HG03066 (cell line): Measurements from ENCODE around the gene CNTN4.

Experiments
- ATAC-seq: cut with Tn5 transposase; IDR thresholded peaks from one replicate; pipeline ENCODE4 v1.9.1; 2021; ENCODE audit warnings: low read depth; ENCODE audit not compliant: unreplicated experiment

Gene CNTN4

GRCh38 chr3:2837239-2837638 lies 738.6 kb downstream of the CNTN4 start:
- no peak for ATAC-seq

GRCh38 chr3:2837910-2838309 lies 739.2 kb downstream of the CNTN4 start:
- no peak for ATAC-seq

DNA sequence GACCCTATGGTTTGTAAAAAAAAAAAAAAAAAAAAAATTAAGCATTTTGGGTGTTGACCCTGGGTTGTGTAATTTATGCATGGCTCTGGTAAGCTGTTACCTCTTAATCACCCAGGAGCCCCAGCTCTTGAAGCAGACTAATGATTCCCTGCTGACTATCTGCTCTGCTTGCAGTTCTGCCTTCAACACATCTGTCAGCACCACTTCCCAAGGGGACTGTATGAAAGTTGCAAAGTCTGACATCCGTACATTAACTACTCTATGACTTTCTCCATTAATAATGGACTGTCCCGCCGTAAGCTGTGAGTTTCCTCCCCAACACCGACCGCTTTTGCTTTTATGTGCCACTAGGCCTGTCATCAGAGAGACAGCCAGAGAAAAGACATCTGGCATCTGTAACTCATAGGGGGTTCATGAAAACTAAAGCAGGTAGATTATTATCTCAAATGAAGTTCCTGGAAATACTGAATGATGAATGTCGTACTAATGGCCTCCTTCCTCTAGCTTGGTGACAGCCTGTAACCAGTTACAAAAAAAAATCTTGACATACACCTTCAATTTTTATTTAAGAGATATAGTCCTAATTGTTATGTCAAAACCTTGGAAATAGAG lies 740.0 kb downstream of the CNTN4 start:
- ATAC-seq, result no peak

DNA sequence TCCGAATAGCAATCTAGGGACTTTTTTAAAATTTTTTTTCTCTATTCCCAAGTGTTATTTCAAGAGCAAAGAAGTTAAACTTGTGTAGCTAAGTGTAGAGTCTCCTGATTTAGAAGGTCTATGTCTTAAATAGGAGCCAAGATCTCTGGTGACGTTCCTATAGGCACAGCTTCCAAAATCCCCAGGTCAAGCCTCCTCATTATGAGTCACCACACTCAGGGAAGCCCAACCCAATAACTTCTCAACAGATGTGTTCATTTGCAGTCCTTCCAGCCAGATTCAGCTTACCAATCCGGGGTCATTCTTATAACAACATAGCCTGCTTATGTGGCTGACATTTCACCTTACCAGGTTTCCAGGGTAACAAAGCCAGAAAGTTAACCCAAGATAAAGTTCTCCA lies 741.2 kb downstream of the CNTN4 start:
- ATAC-seq, result no peak

DNA sequence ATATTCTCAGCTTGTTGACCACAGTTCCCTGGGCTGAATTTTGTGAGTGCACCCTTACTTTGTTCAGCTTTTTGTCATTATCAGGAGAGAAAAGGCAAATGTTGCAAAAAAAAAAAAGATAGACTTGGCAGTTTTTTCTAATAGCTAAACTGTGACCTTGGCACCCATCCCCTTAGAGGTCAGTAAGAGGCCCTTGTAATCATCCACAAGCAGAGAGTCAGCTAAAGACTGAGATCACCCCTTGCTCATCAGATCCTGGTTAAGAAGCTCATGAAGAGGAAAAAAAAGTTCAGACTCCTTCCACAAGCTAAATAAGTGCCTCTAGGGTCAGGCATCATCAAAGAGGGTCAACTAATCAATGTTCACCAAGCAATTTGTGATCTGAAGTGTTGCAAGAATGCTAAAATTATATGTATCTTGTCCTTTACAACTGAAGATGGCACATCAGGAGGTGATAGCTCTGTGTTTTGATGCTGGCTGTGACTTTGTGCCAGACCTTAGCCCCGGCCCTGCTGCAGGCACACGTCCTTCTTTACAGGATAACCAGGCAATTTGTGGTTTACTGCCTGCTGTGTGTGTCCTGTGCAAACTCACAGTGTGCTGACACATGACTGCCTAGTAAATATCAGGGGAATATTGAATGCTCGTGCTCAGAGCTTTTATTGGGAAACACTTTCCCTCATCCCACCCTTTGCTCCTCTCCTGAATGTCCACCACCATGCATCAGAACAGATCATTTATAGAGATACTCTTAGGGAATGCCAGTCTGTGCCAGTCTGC lies 748.6 kb downstream of the CNTN4 start:
- ATAC-seq, result no peak

DNA sequence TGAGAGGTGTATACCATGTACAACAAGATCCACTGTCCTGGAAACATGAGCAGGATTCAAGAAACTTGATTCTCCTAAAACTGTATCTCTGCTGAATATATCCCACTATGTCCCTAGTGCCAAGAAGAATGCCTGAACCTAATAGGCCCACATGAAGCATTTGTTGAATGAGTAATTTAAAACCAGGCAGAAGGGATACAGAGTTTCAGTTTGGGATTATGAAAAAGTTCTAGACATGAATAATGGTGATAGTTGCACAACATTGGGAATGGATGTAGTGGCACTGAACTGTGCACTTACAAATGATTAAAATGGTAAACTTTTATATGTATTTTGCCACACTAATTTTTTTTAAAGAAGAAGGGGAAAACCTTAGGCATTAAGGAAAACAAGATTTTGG lies 750.4 kb downstream of the CNTN4 start:
- ATAC-seq, result no peak

DNA sequence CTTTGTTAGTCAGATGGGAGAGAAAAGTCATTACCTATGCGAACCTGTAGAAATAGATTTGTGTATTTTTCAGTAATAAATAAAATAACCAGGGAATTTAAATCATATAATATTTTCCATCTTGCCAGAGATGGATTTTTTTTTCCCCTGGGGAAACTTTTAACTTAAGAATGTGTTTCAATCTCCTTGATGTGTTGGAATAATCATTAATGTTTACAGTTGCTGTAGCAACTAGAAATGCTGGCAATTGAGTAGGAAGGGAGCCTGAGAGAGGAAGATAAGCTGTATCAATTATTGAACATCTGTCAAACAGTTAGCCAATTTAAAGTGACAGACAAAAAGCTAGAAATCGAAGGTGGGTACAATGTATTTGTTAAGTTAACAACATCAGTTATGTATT lies 752.0 kb downstream of the CNTN4 start:
- ATAC-seq, result no peak

GRCh38 chr3:2851361-2851760 lies 752.7 kb downstream of the CNTN4 start:
- no peak for ATAC-seq

- no peak for ATAC-seq
These were observed 753.2 kb downstream of the CNTN4 start for GRCh38 chr3:2851835-2852234.

GRCh38 chr3:2853651-2854050 lies 755.0 kb downstream of the CNTN4 start:
- ATAC-seq, result no peak

- ATAC-seq, result no peak
These were observed 757.8 kb downstream of the CNTN4 start for GRCh38 chr3:2856138-2857133.

DNA sequence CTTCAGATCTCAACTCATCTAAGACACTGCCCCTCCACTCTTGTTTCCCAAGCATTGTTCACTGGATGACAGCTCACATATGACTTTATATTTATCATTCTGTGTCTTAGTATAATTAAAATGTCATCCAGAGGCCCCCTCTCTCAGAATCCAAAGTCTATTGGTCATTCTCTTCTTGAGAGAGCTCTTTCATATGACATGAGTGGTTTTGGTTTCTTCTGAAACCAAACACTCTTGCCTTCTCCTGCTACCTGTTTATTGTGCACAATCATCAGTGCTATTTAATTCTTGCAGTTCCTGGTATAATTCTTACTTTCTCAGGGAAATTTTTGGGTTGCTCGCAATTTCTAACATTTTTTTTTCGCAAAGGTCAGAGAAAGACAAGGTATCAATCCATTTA lies 762.0 kb downstream of the CNTN4 start:
- ATAC-seq, result no peak

GRCh38 chr3:2861120-2861519 lies 762.5 kb downstream of the CNTN4 start:
- no peak for ATAC-seq

DNA sequence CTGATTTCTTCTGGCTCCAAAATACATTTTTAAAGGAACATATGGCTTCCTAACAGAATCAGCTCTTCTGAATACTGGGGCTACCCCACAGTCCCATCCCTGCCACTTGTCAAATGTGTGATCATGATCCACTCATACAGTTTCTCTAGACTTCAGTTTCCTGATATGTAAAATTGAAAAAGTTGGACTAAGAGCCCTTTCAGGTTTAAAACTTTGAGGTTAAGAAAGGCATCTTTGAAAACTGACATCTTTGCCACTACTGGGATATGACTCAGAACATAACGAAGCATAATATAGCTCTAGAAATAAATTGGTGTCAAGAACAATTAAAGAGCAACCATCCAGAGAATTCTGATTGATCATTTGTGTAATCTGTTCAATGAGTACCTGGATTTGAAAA lies 763.3 kb downstream of the CNTN4 start:
- no peak for ATAC-seq

DNA sequence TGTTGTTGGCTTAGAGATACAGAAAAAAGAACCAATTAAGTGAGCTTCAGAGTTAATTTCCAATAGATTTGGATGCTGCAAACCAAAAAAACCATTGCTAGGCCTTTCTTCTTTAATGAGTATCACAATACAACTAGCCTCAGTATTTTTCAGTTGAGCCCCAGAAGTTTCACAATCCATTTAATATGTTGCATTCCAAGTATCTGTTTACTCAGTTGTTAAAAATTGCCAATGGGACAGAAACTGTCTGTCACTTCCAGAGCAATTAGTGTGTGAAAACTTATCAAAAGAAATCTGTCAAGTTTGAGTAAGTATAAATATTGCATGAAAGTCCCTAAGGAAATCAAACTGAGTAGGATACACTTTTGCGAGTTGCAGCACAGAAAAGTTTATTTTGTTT lies 763.7 kb downstream of the CNTN4 start:
- no peak for ATAC-seq

DNA sequence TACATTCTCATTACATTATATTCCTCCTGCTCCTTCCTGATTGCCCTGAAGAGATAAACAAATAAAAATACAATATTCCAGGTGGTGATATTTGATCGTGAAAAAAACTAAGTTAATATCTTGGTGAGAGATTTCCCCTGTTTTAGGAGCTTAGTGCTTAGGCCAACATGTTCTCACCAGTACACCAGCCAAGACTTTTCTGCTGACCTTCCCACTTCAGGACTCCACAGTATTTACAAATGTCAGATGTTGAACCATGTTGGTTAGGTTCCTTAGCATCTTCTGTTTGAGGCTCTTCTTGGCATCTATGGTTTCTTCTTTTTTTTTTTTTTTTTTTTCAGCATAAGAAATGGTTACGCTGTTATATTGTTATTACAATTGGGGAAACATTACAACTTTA lies 764.5 kb downstream of the CNTN4 start:
- ATAC-seq, result no peak

DNA sequence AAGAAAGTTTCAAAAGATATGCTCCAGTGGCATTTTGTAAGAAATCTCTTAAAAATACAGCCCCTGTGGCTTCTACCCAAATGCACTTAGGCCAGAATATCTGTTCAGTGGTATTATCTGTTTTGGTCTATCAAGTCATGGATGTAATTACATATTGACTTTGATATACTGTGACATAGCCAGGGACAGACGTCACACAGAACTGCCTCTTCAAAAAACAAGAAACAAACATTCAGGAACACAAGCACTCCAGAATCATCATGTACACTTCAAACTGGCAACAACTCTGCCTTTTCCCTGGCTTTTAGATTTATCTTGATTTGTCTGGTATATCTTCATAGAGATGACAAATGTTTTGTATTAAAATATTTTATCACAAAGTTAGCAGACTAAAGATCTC lies 771.2 kb downstream of the CNTN4 start:
- no peak for ATAC-seq

DNA sequence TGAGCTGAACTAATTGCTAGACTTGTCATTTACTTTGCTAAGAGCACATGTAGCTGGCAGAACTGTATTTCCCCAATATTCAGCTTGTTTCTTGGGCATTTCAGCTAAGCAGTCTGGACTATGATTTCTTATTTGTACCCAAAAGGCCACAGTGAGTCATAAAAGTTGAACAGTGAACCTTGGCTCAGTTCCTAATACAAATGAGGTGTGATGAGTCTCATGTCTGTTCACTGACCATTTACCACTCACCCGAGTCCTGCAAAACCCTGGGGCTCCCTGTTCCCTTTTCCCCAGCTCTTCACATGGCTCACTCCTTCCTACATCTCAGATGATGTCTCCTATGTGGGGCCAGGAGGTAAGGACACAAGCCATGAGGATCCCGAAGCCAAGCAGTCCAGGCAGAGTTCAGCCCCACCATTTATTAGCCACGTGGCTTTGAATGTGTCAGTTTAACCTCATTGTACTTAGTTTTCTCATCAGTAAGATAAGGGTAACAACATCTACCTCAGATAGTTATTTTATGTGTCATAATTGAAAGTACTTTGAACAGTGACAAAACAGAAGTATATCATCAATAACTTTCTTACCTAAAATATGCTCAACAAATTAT lies 772.2 kb downstream of the CNTN4 start:
- ATAC-seq, result no peak

DNA sequence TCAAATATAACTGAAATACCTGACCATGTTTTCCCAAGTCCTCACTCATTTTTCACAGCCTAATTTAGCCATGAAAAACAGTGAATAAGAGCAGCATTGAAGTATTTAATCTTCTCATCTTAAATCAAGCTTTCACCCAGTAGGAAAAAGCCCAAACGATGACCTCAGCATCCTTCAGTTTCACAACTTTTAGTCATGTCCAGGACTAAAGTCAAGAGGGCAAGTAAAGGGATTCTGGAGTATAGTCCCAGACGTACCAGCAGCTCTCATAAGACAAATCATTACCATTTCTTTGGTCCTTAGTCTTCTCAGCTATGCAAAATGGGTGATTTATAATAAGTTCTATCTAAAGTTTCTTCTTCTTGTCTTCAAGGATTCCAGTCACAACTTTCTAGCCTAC lies 774.2 kb downstream of the CNTN4 start:
- no peak for ATAC-seq

DNA sequence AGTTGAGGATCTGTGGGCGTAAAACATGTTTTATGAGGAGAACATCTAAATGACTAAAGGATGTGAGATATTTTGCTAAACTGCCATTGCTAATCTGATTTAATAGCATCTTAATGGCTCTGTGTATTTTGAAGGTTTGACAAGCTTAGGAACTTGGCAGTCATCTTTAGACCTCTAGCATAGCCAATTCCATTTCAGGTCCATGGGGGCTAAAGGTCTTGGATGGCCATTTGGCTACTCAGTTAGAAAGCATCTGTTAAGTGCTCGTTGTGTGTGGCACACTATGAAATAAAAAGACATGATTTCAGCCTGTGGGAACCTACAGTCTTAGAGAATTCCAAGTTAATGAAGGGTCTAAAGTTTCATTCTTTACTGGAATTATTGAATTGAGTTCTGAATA lies 775.3 kb downstream of the CNTN4 start:
- no peak for ATAC-seq

DNA sequence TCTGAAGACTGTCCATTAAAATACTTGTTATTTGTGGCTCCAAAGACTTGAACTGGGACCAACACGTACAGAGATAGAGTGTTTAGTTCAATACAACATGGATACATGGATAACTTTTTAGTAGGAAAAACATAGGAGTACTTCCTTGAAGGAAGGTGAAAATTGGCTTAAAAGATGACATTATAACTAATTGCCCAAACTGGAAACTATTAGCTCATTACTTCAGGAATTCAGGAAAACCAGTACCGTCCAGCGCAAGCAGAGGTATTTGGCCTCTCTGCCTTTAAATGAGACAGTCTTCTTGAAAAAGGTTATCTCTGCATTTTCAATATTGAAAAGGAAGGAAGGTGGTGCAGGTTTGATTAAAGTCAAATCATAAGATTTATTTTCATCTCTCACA lies 777.0 kb downstream of the CNTN4 start:
- ATAC-seq, result no peak
